ENCODE data around the gene EPHA3.
"Not testable (repeated sequence)": the region's sequence is repeated elsewhere in the genome, so short reads cannot be mapped to it uniquely, and the experiment has no call there.

Gene EPHA3

DNA sequence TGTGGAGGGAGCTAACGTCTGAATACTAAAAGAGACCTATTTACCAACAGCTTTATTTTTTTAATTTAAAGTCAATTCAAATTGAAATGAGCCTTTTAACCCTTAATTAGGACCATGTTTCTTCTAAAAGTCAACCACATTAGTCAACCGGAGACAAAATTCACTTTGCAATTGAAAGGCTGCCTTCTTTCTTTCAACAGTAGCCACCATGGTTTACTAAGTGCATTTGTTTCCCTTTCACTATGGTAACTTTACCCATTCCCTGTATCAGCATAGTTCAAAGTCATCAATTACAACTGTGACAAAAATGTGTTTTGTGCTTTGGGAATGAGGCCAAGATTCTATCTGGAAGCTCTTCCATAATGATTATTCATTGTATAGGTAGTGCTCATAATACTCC, 225.4 kb downstream of the EPHA3 start:
- no peak for DNase-seq (ENCODE audit: low read depth)
- TF ChIP-seq, protein P1, sequence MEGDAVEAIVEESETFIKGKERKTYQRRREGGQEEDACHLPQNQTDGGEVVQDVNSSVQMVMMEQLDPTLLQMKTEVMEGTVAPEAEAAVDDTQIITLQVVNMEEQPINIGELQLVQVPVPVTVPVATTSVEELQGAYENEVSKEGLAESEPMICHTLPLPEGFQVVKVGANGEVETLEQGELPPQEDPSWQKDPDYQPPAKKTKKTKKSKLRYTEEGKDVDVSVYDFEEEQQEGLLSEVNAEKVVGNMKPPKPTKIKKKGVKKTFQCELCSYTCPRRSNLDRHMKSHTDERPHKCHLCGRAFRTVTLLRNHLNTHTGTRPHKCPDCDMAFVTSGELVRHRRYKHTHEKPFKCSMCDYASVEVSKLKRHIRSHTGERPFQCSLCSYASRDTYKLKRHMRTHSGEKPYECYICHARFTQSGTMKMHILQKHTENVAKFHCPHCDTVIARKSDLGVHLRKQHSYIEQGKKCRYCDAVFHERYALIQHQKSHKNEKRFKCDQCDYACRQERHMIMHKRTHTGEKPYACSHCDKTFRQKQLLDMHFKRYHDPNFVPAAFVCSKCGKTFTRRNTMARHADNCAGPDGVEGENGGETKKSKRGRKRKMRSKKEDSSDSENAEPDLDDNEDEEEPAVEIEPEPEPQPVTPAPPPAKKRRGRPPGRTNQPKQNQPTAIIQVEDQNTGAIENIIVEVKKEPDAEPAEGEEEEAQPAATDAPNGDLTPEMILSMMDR (conservative IDR thresholded peaks at IDR 0.05; ENCODE audit: low read length) = no peak
- no peak overlapping the region for H3K4me3 ChIP-seq (ENCODE audit: low read length)

DNA sequence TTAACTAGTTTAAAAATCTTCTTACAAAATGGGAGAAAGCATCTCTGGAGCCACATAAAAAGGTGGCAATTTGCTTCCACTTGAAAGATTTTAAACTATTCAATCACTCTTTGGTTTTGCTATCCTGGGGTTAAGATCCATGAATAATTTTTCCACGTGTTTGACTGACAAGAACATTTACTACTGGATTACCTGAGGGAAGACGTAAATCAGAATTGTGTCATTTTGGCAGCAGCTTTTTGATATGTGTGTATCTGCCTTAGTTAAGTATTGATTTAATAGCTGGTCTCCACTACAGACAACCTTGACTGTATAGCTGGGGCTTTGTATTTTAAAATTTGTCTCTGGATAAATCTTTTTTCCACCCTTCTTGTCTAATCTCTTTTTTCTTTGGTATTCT, 228.3 kb downstream of the EPHA3 start:
- no peak for DNase-seq (ENCODE audit: low read depth)
- TF ChIP-seq, protein P1 (conservative IDR thresholded peaks at IDR 0.05; ENCODE audit: low read length) = no peak
- no peak overlapping the region for H3K4me3 ChIP-seq (ENCODE audit: low read length)

DNA sequence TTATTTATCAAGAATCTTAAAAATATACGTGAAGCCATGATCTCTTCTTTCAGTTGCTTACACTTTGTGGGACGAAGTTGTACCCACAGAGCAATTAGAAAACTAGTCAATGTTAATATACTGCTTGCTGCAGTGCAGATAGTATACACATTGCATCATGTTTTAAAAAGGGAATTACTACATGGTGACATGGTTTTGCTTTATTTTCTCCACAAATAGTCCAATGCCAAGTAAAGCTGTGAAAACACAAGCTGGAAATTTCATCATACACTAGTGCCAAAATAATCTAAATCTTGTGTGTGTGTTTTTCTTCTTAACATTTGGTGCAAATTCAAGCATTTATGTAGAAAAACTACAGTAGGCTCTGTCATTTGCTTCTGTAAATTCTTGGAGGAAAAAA, 233.0 kb downstream of the EPHA3 start:
- H3K4me3 ChIP-seq (ENCODE audit: low read length) = no peak overlapping the region
- TF ChIP-seq, protein P1 (conservative IDR thresholded peaks at IDR 0.05; ENCODE audit: low read length) = no peak

DNA sequence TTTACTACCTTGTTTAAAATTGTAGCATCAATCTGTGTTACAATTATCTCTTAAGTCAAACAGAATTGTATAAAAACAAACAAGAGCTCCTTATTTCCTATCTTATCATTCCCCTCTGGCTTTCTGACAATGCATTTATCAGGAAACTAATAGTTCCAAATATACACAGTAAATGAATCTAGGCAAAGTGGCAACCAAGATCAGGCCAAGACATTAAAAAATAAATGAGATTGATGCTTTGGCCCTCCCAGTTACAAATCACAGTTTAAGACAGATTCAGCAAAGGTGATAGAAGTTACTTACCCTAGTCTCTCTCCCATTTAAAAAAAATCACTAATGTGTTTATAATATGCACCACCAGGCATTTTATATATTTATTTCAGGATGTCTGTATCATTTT, 236.7 kb downstream of the EPHA3 start:
- H3K4me3 ChIP-seq (ENCODE audit: low read length) = no peak overlapping the region
- DNase-seq (ENCODE audit: low read depth) = no peak
- TF ChIP-seq, protein P1 (conservative IDR thresholded peaks at IDR 0.05; ENCODE audit: low read length) = no peak

More for the DNA sequence above, 233.0 kb downstream of the EPHA3 start:
- no peak for DNase-seq (ENCODE audit: low read depth)

DNA sequence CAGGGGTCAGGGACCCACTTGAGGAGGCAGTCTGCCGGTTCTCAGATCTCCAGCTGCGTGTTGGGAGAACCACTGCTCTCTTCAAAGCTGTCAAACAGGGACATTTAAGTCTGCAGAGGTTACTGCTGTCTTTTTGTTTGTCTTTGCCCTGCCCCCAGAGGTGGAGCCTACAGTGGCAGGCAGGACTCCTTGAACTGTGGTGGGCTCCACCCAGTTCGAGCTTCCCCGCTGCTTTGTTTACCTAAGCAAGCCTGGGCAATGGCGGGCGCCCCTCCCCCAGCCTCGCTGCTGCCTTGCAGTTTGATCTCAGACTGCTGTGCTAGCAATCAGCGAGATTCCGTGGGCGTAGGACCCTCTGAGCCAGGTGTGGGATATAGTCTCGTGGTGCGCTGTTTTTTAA, 243.5 kb downstream of the EPHA3 start:
- not testable (repeated sequence) for DNase-seq (ENCODE audit: low read depth); H3K4me3 ChIP-seq (ENCODE audit: low read length)

DNA sequence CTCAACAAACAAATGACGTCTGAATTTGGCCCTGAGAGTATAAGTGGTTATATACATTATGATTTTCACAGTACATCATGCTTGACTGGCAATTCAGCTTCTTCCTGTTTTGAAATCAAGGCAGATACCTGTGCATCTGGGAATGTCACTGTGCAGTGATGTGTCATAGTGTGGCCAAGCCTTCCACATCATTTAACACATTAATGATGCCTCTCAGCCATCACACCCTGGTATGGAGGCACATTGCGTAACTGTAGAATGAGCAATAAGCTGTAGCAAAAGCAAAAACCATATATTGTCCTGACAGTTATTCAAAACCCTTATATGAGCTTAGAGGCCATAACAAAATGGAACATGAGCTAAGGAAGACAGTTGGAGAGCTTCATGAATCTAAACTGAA, 246.0 kb downstream of the EPHA3 start:
- H3K4me3 ChIP-seq (ENCODE audit: low read length) = no peak overlapping the region
- DNase-seq (ENCODE audit: low read depth) = no peak
- TF ChIP-seq, protein P1 (conservative IDR thresholded peaks at IDR 0.05; ENCODE audit: low read length) = no peak

DNA sequence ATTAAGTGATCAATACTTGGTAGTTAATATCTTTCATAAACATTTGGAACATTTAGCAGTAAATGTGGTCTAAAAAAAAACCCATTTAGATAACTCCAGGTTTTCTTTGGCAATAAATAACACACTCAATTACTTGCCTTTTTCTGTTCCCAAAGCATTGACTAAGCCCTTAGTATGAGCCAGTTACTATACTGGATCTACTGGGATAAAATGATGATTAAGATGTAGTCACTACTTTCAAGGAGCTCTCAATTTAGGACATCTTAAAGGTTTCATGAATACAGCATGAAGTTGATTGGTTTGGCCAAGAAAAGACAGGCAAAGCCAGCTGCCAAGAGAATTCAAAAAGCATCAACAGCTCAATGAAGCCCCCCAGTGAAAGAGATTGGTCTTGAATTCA, 250.9 kb downstream of the EPHA3 start:
- H3K4me3 ChIP-seq (ENCODE audit: low read length) = no peak overlapping the region
- TF ChIP-seq, protein P1 (conservative IDR thresholded peaks at IDR 0.05; ENCODE audit: low read length) = no peak
- DNase-seq (ENCODE audit: low read depth) = no peak

DNA sequence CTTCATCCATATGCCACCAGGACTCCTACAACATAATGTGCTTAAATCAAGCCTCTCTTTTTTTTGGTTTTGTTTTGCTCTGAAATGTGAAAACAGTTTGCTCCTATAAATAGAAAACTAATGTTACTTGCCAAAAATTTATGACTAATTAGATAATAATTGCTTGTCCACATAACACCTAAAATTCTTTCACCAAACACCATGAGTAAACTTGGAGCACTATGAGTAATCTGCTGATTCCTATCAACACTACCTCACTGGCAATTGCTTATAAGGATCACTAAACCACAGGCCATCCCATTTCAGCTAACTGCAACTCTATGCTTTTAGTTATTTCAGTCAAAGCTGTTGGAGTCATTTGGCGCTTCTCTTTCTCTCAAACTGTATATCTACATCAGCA, 252.7 kb downstream of the EPHA3 start:
- TF ChIP-seq, protein P1 (conservative IDR thresholded peaks at IDR 0.05; ENCODE audit: low read length) = no peak
- H3K4me3 ChIP-seq (ENCODE audit: low read length) = no peak overlapping the region
- peak; percentile 26 for DNase-seq (ENCODE audit: low read depth)
